RPMI7951 (cell line): ENCODE data around the gene NPC1L1. TPM values are rescaled to one million over a fixed set of nuclear protein-coding genes. Genes with fewer than 3 reads are reported as not detected.
"Not testable (repeated sequence)": the region's sequence is repeated elsewhere in the genome, so short reads cannot be mapped to it uniquely, and the experiment has no call there.

Source experiments
- DNase-seq: peaks from one replicate; pipeline ENCODE4 v3.0.0-alpha.2; 2012; ENCODE audit warnings: low read depth
- total RNA-seq: library from RNA; depleted of rRNA; stranded (reverse); fragments of >200 nt; shearing (Covaris generic); gene quantifications from 2 replicates; pipeline ENCODE4 v1.2.3, GENCODE V29; 2014

The NPC1L1 gene
- total RNA-seq, 1 experiment from 2014 or later: not detected

GRCh38 chr7:44511236-44511635, 29.9 kb downstream of the NPC1L1 start:
- DNase-seq: no peak

DNA sequence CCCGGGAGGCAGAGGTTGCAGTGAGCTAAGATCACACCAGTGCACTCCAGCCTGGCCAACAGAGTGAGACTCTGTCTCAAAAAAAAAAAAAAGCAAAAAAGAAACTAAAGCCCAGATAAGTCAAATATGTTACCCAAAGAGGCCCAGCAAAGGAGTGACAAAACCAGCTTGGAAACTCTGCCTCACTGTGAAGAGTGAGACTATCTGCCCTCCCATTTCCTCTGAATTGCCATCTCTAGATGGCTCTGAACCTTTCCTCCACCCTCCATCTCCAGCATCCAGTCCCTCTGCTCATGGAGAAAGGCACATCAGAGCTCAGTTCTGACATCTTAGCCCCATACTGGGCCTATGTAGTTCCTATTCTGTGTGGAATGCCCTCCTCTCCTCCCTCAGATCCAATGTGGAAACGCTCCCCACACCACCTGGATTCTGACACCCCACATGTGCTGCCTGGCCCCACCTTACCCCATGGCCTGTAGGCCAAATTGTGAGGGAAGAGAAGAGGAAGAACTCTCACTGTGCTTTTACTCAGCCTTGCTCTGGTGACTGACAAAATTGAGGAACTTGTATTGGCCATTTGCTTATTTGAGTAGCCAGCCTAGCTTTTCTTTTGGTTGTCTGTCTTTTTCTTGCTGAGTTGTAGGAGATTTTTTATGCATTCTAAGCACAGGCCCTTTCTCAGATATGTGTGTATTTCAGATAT, 32.7 kb downstream of the NPC1L1 start:
- DNase-seq: no peak

GRCh38 chr7:44506592-44507288, 34.4 kb downstream of the NPC1L1 start:
- not testable (repeated sequence) for DNase-seq

DNA sequence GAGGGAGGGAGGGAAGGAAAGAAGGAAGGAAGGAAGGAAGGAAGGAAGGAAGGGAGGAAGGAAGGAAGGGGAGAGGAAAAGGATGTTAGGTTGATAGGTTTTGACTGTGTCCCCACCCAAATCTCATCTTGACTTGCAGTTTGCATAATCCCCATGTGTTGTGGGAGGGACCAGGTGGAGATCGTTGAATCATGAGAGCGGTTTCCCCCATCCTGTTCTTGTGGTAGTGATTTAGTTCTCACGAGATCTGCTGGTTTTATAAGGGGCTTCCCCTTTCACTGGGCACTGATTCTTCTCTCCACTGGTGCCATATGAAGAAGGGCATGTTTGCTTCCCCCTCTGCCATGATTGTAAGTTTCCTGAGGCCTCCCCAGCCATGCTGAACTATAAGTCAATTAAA, 35.5 kb downstream of the NPC1L1 start:
- DNase-seq: peak; percentile 24

DNA sequence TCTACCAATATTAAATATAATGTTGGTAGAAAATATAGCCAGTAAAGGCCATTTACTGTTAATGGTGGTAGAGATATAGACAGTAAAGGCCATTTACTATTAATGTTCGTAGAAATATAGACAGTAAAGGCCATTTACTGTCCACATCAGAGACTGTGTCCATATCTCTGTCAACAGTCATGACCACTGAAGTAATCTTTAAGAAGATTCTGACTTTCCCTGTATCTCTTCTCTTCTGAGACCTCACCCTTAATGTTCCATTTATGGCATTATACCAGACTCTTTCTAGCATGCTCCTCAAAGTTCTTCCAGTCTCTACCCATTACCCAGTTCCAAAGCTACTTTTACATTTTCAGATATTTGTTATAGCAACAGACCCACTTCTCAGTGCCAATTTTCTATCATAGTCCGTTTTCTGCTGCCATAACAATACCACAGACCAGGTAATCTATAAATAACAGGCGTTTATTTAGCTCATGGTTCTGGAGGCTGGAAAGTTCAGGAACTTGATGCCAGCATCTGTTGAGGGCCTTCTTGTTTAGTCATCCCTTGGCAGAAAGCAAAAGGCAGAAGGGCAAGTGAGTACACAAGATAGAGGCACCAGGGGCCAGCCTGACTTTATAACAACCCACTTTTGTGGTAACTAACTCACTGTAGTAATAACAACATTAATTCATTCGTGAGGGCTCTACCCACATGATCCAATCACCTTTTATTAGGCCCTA, 42.7 kb downstream of the NPC1L1 start:
- DNase-seq: no peak

GRCh38 chr7:44497155-44498027, 43.7 kb downstream of the NPC1L1 start:
- no peak for DNase-seq

DNA sequence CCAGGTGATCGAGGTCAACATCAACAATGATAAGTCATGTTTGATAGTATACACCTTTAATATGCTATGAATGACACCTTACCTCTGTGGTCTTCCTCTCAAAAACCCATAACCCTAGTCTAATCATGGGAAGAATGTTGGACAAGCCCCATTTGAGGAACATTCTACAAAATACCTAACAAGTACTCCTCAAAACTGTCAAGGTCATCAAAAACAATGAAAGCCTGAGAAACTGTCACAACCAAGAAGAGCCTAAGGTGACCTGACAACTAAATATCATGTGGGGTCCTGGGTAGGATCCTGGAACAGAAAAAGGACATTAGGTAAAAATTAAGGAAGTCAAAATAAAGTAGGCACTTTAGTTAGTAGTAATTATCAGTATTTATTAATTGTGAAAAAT, 44.7 kb downstream of the NPC1L1 start:
- no peak for DNase-seq

DNA sequence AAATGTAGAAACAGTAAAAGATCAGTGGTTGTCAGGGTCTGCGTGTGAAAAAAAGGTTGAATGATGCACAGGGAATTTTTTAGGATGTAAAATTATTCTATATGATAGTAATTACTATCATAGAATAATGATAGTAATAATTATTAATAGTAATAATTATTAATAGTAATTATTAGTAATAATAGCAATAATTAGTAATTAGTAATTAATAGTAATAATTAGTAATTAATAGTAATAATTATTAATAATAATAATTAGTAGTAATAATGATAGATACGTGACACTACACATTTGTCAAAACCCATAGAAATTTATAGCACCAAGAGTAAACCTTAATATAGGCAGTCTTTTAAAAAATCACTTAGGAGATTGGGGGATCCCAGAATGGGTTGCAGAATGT, 46.2 kb downstream of the NPC1L1 start:
- no peak for DNase-seq

GRCh38 chr7:44491229-44491628, 49.9 kb downstream of the NPC1L1 start:
- DNase-seq: no peak

DNA sequence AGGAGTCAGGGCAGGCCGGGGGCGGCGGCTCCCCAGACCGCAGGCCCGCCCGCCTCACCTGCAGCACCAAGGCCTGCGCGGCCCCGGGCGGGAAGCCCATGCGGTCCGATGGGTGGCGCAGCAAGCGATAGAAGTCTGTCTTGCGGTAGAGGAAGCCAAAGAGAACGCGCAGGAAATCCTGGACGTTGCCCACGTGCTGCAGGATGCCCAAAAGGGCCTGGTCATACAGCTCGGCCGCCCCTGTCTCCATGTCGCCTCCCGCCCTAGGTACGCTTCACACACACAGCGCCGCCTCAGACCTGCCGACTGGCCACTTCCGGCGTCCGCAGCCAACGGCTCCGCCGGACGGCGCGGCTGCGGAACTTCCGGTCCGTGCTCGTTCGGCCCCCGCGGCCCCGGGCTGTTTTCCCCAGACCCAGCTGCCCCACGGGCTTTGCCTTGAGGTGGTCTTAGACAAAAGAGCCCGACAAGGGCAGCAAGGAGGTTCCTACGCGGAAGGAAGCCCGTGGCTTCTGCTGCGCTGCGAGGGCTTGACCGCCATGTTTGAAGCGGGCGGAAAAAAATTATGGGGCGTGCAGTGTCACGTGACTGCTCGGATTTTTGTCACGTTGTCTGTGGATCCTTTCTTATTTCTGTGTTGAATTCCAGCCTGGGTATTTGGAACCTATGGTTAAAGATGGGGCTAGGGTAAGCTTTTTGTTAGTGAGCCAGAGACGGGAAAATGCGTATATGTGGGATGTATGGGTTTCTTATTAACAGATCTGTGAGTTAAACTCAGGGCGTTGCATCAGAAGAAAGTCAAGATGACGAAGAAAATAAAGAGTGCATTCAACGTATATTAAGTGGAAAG, 50.6 kb downstream of the NPC1L1 start, which contains the start of gene NUDCD3:
Gene NUDCD3, minus strand, starts transcription at position 308 of the 850 bp plus-strand sequence. Its CDS starts 58 bp downstream, at position 250.
- DNase-seq: peak; percentile 87

DNA sequence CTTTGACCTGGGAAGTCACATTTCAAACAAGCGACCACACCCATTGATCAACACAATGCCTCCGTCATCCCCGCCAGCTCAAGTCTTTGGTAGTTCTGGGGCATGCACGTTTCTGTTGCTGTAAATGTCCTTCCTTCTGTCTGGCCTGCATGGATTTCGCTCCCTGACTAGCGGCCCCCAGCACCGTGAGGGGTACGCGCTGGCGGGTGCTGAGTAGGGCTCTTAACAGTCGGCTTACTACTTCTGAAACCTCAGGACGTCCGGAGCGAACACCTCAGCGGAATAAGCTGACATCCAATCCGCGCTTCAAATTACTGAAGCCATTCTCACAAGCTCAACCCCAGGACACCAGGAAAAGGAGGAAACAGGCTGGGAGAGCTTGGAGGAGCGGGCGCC, 51.2 kb downstream of the NPC1L1 start:
- no peak for DNase-seq

DNA sequence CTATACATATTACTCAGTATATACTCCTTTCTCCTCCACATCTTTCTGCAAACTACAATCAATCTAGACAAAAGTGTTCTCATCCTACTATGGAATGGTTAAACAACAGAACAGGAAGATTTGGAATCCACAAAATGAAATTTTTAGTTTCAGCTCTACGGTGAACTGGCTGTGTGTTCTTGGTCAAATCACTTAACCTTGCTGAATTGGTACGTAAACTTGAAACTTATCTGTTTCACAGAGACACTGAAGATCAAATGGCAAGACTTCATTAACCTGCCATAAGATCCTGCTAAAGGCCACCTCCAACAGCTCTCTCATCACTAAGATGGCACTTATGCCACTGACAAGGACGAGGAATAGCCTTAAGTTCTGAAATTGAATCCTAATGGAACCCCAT, 52.2 kb downstream of the NPC1L1 start:
- no peak for DNase-seq

GRCh38 chr7:44486693-44487092, 54.4 kb downstream of the NPC1L1 start:
- peak; percentile 19 for DNase-seq

GRCh38 chr7:44486001-44486400, 55.1 kb downstream of the NPC1L1 start:
- DNase-seq: no peak

DNA sequence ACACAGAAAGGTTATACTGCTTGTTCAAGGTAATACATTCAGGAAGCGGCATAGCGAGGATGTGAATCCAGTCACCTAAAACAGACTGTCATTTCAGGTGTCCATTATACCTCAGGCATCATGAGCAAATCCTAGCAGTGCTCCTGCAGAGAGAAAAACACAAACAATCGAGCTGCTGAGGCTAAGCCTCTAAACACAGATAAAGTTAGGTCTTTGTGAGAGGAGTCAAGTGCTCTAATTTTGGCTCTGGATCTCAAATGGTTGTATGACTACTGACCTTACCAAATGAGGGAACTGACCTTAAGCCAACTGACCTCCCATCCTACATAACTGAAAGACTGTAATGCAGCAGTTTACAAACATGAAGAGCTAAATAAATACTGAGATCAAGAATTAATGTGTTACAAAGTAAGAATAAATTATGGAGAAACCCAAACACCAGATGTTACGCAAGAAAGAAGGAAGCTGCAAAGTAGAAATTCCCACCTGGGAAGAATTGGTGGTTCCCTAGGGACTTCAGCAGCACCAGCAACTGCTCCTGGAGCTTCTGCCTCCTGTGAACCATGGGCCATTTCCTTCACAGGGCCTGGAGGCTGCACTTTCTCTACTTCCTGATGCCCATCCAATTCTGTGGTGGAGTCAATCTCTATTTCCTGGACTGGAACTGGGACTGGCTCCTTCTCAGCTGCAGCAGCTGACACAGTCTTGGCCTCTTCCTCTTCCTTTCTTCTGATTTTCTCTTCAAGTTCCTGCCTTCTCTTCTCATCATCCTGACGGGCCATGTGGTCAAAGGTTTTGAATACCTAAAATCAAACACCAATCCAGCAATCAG, 56.4 kb downstream of the NPC1L1 start:
- DNase-seq: no peak

GRCh38 chr7:44482502-44483485, 58.3 kb downstream of the NPC1L1 start:
- DNase-seq: no peak

GRCh38 chr7:44477938-44478337, 63.2 kb downstream of the NPC1L1 start:
- DNase-seq: no peak

GRCh38 chr7:44477063-44477830, 63.9 kb downstream of the NPC1L1 start:
- peak; percentile 71 for DNase-seq
